ENCODE measurements around the gene PKD2L2.
"Not testable (repeated sequence)": the region's sequence is repeated elsewhere in the genome, so short reads cannot be mapped to it uniquely, and the experiment has no call there.

The PKD2L2 gene

DNA sequence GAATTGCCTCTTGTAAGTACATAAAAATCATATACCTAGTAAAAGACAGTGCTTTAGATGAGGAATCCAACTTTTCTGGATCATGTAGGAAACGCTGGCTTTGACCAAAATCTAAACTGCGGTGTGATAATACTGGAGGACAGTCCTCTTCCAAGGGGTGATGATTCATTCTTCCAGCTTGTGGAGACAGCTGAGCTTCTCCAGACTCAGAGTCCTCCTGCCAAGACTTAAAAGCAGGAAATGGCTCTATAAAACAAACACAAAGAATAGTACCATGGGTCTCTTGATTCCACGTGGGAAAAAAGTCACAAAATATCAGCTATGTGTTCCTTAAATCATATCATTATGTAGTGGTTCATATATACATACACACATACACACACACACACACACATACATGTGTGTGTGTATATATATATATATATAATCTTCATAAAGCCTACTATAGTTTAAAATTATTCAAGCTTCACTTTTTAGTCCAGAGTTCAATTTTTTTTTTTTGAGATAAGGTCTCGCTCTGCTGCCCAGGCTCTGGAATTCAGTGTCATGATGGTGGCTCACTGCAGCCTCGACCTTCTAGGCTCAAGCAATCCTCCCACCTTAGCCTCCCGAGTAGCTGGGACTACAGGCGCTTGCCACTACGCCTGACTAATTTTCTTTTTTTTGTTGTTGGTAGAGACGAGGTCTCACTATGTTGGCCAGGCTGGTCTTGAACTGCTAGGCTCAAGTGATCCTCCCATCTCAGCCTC is 65.0 kb downstream of the PKD2L2 start:
- DNase-seq (ENCODE audit: low read depth in 1 of 2, low spot score in 1 of 2): no peak

DNA sequence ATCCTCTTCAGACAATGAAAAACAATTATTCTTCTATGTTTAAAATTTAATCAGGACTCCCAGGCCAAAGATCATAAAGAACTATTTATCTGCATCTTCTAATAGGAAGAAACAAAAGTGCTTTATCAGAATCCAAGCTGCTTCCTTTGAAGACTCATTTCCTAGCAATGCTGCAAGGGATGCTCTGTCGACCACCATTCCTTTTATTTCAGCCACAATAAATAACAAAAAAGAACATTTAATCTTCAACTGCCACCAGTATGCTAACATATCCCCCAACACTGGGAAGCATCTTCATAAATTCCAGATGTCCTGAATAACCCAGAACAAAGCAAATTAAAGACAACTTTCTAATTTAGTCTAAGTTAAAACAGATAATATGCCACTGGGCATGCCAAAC is 68.7 kb downstream of the PKD2L2 start:
- no peak for DNase-seq (ENCODE audit: low read depth in 1 of 2, low spot score in 1 of 2)

- DNase-seq (ENCODE audit: low read depth in 1 of 2, low spot score in 1 of 2): no peak
Measured at GRCh38 chr5:137959488-137959887, 70.2 kb downstream of the PKD2L2 start.

DNA sequence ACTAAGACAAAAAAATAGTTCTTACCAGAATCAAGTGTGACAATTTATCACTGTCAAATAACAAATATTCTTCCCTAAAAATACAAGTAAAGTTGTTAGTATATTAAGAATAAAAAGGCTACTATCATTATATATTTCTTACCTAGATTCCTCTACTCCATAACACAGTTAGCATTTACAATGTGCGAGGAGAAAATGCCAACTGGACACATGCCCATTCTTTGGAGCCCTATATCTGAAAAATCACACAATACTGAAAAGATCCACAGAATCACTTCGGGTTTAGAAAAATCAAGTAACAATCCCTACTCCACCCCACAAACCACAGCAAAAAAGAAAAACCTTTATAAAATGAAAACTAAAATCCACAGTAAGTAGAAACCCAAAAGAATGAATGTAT is 70.9 kb downstream of the PKD2L2 start:
- no peak for DNase-seq (ENCODE audit: low read depth in 1 of 2, low spot score in 1 of 2)

GRCh38 chr5:137960819-137961218 is 71.6 kb downstream of the PKD2L2 start:
- no peak for DNase-seq (ENCODE audit: low read depth in 1 of 2, low spot score in 1 of 2)

DNA sequence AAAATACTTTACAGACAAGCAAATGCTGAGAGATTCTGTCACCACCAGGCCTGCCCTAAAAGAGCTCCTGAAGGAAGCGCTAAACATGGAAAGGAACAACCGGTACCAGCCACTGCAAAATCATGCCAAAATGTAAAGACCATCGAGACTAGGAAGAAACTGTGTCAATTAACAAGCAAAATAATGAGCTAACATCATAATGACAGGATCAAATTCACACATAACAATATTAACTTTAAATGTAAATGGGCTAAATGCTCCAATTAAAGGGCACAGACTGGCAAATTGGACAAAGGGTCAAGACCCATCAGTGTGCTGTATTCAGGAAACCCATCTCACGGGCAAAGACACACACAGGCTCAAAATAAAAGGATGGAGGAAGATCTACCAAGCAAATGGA is 81.1 kb downstream of the PKD2L2 start:
- not testable (repeated sequence) for DNase-seq (ENCODE audit: low read depth in 1 of 2, low spot score in 1 of 2)

DNA sequence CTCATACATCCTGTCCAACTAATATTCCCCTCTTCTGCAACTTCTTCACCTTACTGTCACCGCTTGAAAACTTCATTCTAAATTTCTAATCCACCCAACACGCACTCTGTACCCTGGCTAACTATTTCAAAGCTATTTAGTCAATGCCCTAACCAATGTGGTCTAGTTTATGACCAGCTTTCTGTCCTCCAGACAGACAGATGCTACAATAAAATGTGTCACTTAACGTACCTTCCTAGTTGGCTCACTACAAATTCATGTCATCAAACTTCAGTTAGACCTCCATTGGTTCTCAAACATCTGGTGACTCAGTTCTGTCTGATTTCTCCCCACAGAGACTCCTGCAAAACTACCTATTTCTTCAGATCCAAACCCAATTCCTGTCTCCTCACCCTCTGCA is 86.0 kb downstream of the PKD2L2 start:
- DNase-seq (ENCODE audit: low read depth in 1 of 2, low spot score in 1 of 2): no peak

DNA sequence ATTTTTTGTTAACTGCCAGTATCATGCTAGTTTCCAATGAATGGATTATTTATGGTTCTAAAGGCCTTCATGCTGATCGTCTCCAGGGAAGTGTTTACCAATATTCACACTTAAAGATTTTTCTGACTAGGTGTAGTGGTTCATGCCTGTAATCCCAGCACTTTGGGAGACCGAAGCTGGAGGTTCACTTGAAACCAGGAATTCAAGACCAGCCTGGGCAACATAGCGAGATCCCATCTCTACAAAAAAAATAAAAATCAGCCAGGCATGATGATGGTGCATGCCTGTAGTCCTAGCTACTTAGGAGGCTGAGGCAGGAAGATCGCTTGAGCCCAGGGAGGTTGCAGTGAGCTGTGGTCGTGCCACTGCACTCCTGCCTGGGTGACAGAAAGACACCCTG is 100.2 kb downstream of the PKD2L2 start:
- DNase-seq (ENCODE audit: low read depth in 1 of 2, low spot score in 1 of 2): no peak

Measured in activated T-helper 1 cell treated with anti-CD3 and anti-CD28 coated beads, Interleukin-2, amount 50 U/mL, for 16 hours (primary cell).